HCT116 (cell line): ENCODE data around the gene SHCBP1L.

Source experiments
- SIN3A ChIP-seq: IDR thresholded peaks from 2 replicates; pipeline ENCODE4 v1.6.1; 2012; ENCODE audit warnings: low read depth
- SRF ChIP-seq: IDR thresholded peaks from 2 replicates; pipeline ENCODE4 v1.6.1; 2012; ENCODE audit warnings: low read depth
- TF ChIP-seq, protein P1 (sequence below): IDR thresholded peaks from 2 replicates; pipeline ENCODE4 v1.6.1; 2012; ENCODE audit warnings: low read depth

DNA sequence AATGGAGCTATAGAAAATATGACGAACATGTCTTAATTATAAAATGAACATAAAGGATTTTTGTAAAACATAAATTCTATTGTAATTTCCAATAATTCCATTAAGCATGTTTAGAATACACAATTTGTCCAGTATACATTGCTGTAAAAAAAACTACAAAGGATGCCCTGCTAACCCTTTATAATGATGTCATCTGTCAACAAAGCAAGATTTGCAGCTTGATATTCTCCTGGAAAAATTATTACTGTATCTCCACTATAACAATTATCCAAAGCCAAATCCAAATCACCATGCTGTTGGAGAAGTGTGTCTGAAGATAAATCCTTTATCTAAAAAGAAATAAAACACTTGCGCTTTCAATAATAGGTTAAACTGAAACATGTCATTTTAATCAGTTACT lies 47.6 kb downstream of the SHCBP1L start:
- TF ChIP-seq SIN3A (no peak), SRF (no peak)
- TF ChIP-seq, protein P1, sequence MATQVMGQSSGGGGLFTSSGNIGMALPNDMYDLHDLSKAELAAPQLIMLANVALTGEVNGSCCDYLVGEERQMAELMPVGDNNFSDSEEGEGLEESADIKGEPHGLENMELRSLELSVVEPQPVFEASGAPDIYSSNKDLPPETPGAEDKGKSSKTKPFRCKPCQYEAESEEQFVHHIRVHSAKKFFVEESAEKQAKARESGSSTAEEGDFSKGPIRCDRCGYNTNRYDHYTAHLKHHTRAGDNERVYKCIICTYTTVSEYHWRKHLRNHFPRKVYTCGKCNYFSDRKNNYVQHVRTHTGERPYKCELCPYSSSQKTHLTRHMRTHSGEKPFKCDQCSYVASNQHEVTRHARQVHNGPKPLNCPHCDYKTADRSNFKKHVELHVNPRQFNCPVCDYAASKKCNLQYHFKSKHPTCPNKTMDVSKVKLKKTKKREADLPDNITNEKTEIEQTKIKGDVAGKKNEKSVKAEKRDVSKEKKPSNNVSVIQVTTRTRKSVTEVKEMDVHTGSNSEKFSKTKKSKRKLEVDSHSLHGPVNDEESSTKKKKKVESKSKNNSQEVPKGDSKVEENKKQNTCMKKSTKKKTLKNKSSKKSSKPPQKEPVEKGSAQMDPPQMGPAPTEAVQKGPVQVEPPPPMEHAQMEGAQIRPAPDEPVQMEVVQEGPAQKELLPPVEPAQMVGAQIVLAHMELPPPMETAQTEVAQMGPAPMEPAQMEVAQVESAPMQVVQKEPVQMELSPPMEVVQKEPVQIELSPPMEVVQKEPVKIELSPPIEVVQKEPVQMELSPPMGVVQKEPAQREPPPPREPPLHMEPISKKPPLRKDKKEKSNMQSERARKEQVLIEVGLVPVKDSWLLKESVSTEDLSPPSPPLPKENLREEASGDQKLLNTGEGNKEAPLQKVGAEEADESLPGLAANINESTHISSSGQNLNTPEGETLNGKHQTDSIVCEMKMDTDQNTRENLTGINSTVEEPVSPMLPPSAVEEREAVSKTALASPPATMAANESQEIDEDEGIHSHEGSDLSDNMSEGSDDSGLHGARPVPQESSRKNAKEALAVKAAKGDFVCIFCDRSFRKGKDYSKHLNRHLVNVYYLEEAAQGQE, result no peak
